ENCODE results near the gene TBX10. TPM values are rescaled to one million over a fixed set of nuclear protein-coding genes. Genes with fewer than 3 reads are reported as not detected.
"Not testable (repeated sequence)": the region's sequence is repeated elsewhere in the genome, so short reads cannot be mapped to it uniquely, and the experiment has no call there.

Gene TBX10
- total RNA-seq, 1 donor from 2014 or later, result not detected

DNA sequence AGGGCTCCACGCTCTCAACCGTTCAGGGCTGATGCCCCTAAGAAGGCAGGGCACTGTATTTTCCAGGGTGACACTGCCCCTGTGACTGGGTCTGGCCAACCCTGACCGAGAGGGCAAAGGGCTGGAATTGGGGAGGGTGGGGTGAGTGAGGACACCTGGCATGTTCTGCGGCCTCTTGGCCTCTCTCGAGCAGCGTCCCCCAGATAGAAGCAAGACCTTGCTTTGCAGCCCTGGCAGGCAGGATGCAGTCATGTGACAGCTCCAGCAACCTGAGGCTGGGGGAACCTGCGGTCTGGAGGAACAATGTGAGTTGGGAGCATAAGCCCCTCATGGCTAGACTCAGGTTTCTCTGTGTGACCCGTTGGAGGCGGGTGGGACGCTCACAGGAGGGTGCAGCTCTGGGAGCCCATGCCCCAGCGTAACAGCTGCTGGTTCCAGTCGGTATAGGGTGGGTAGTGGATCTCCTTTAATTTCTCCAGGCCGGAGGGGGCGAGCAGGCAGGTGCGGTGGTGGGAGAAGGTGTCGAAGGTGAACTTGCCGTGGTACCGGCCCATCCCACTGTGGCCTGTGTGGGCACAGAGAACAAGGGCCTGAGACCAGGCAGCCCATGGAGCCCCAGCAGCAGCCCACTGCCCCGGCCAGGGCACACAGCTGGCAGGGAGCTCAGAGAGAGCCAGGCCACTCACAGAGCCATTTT lies 23.4 kb upstream of the TBX10 start:
- no peak for DNase-seq (ENCODE audit: low spot score)
- Mint-ChIP-seq H3K4me1 (ENCODE audit: low read depth) (no peaks in the 10 kb centered on the region), H3K36me3 (ENCODE audit: low read depth) (no peaks in the 10 kb centered on the region), H3K9me3 (ENCODE audit: low read depth) (no peaks in the 10 kb centered on the region), H3K27ac (ENCODE audit: unreplicated experiment) (no peak overlapping the region), H3K27me3 (ENCODE audit: low read depth) (peaks cover 18% of the 10 kb centered on the region), H3K4me3 (ENCODE audit: unreplicated experiment) (no peak overlapping the region)
- TF ChIP-seq, protein P1, sequence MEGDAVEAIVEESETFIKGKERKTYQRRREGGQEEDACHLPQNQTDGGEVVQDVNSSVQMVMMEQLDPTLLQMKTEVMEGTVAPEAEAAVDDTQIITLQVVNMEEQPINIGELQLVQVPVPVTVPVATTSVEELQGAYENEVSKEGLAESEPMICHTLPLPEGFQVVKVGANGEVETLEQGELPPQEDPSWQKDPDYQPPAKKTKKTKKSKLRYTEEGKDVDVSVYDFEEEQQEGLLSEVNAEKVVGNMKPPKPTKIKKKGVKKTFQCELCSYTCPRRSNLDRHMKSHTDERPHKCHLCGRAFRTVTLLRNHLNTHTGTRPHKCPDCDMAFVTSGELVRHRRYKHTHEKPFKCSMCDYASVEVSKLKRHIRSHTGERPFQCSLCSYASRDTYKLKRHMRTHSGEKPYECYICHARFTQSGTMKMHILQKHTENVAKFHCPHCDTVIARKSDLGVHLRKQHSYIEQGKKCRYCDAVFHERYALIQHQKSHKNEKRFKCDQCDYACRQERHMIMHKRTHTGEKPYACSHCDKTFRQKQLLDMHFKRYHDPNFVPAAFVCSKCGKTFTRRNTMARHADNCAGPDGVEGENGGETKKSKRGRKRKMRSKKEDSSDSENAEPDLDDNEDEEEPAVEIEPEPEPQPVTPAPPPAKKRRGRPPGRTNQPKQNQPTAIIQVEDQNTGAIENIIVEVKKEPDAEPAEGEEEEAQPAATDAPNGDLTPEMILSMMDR (IDR thresholded peaks at IDR 0.05), result no peak

DNA sequence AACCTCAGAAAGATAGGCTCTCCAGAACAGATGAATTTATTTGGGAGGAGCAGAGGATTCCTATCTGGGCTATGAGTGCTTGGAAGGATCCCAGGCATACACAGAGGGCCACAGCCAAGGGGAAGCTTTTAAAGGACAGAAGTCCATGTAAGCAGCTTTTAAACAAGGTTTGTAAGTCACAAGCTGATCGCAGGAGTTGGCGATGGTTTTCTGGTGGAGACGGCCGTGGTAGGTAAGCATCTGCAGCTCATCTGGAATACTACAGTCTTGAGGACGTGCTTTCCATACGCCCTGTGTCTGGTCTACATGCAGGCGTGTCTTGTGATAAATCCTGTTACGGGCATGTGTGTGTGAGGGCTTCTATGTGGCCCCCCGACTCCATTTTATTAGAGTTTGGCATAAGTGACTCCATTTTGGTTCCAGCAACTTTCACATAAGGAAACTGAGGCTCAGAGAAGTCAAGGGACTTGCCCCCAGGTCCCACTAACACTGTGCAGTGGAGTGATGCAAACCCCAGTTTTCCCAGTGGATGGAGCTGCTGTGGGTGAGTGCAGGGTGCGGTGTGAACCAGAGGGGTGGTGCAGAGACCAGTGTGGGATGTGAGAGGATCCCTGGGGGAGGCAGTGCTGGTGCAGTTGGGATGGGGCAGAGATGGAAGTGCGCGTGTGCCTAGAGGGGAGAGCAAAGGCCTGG lies 22.7 kb upstream of the TBX10 start:
- no peaks in the 10 kb centered on the region for H3K4me1 Mint-ChIP-seq (ENCODE audit: low read depth)
- H3K36me3 Mint-ChIP-seq (ENCODE audit: low read depth), result no peaks in the 10 kb centered on the region
- no peaks in the 10 kb centered on the region for H3K9me3 Mint-ChIP-seq (ENCODE audit: low read depth)
- no peak for DNase-seq (ENCODE audit: low spot score)
- H3K27ac Mint-ChIP-seq (ENCODE audit: unreplicated experiment), result no peak overlapping the region
- no peak overlapping the region for H3K4me3 Mint-ChIP-seq (ENCODE audit: unreplicated experiment)
- H3K27me3 Mint-ChIP-seq (ENCODE audit: low read depth), result peaks cover 18% of the 10 kb centered on the region
- TF ChIP-seq, protein P1 (IDR thresholded peaks at IDR 0.05), result no peak

GRCh38 chr11:67660752-67661151 lies 21.2 kb upstream of the TBX10 start:
- not testable (repeated sequence) for H3K4me3 Mint-ChIP-seq (ENCODE audit: unreplicated experiment); H3K27ac Mint-ChIP-seq (ENCODE audit: unreplicated experiment); H3K9me3 Mint-ChIP-seq (ENCODE audit: low read depth); DNase-seq (ENCODE audit: low spot score); H3K4me1 Mint-ChIP-seq (ENCODE audit: low read depth); H3K36me3 Mint-ChIP-seq (ENCODE audit: low read depth)
- peaks cover 18% of the 10 kb centered on the region for H3K27me3 Mint-ChIP-seq (ENCODE audit: low read depth)

GRCh38 chr11:67659651-67660165 lies 20.1 kb upstream of the TBX10 start:
- H3K36me3 Mint-ChIP-seq (ENCODE audit: low read depth); H3K27ac Mint-ChIP-seq (ENCODE audit: unreplicated experiment); H3K9me3 Mint-ChIP-seq (ENCODE audit: low read depth); H3K4me1 Mint-ChIP-seq (ENCODE audit: low read depth); H3K4me3 Mint-ChIP-seq (ENCODE audit: unreplicated experiment); DNase-seq (ENCODE audit: low spot score): not testable (repeated sequence)
- peaks cover 18% of the 10 kb centered on the region for H3K27me3 Mint-ChIP-seq (ENCODE audit: low read depth)
- TF ChIP-seq, protein P1 (IDR thresholded peaks at IDR 0.05), result peak; percentile 69

- TF ChIP-seq, protein P1 (IDR thresholded peaks at IDR 0.05), result no peak
Observed at GRCh38 chr11:67657300-67657699, 17.7 kb upstream of the TBX10 start.

More at GRCh38 chr11:67657300-67657699, 17.7 kb upstream of the TBX10 start:
- no peak for DNase-seq (ENCODE audit: low spot score)
- peaks cover 18% of the 10 kb centered on the region for H3K27me3 Mint-ChIP-seq (ENCODE audit: low read depth)
- no peak overlapping the region for H3K27ac Mint-ChIP-seq (ENCODE audit: unreplicated experiment)
- no peak overlapping the region for H3K4me3 Mint-ChIP-seq (ENCODE audit: unreplicated experiment)
- H3K4me1 Mint-ChIP-seq (ENCODE audit: low read depth), result no peaks in the 10 kb centered on the region
- H3K9me3 Mint-ChIP-seq (ENCODE audit: low read depth), result peaks cover 4% of the 10 kb centered on the region
- no peaks in the 10 kb centered on the region for H3K36me3 Mint-ChIP-seq (ENCODE audit: low read depth)
